ENCODE data around the gene AIM2.
"Not testable (repeated sequence)": the region's sequence is repeated elsewhere in the genome, so short reads cannot be mapped to it uniquely, and the experiment has no call there.

GRCh38 chr1:159026841-159027240, 49.7 kb downstream of the AIM2 start:
- not testable (repeated sequence) for TF ChIP-seq RFX5 (IDR thresholded peaks at IDR 0.05; ENCODE audit: low read depth, low read length); CTCF (conservative IDR thresholded peaks at IDR 0.05; ENCODE audit: low read depth, low read length); POLR2A (IDR thresholded peaks at IDR 0.05; ENCODE audit: low read depth, low read length); MXI1 (IDR thresholded peaks at IDR 0.05; ENCODE audit: borderline replicate concordance, low read depth, low read length); SMC3 (IDR thresholded peaks at IDR 0.05; ENCODE audit: low read depth, low read length); BHLHE40 (IDR thresholded peaks at IDR 0.05; ENCODE audit: low read depth, low read length); RAD21 (IDR thresholded peaks at IDR 0.05; ENCODE audit: low read length); CEBPB (IDR thresholded peaks at IDR 0.05; ENCODE audit: low read depth, low read length); USF2 (IDR thresholded peaks at IDR 0.05; ENCODE audit: low read depth, low read length); MAFK (IDR thresholded peaks at IDR 0.05; ENCODE audit: low read depth, low read length); MAZ (IDR thresholded peaks at IDR 0.05; ENCODE audit: borderline replicate concordance, low read depth, low read length); NFE2L2 (IDR thresholded peaks at IDR 0.05; ENCODE audit: low read depth, low read length); CHD1 (IDR thresholded peaks at IDR 0.05; ENCODE audit: low read depth, low read length)

All from IMR-90 (cell line).